HG03521 (cell line): ENCODE measurements around the gene OPHN1.
"Not testable (repeated sequence)": the region's sequence is repeated elsewhere in the genome, so short reads cannot be mapped to it uniquely, and the experiment has no call there.

Experiments used
- ATAC-seq: cut with Tn5 transposase; IDR thresholded peaks from one replicate; pipeline ENCODE4 v1.9.1; 2021; ENCODE audit warnings: mild to moderate bottlenecking, moderate library complexity; ENCODE audit not compliant: unreplicated experiment

The OPHN1 gene

GRCh38 chrX:68083510-68083909, 349.8 kb downstream of the OPHN1 start:
- ATAC-seq, result no peak

- no peak for ATAC-seq
Measured at GRCh38 chrX:68079961-68080360, 353.3 kb downstream of the OPHN1 start.

- ATAC-seq, result not testable (repeated sequence)
Measured at GRCh38 chrX:68078801-68079200, 354.5 kb downstream of the OPHN1 start.

GRCh38 chrX:68077378-68077777, 355.9 kb downstream of the OPHN1 start:
- ATAC-seq, result no peak

- ATAC-seq, result no peak
Measured at GRCh38 chrX:68072041-68072440, 361.3 kb downstream of the OPHN1 start.

- ATAC-seq, result not testable (repeated sequence)
Measured at GRCh38 chrX:68070119-68070518, 363.2 kb downstream of the OPHN1 start.

GRCh38 chrX:68061206-68061535, 372.1 kb downstream of the OPHN1 start:
- ATAC-seq, result no peak

GRCh38 chrX:68060506-68061205, 372.6 kb downstream of the OPHN1 start:
- ATAC-seq, result no peak

GRCh38 chrX:68059469-68059868, 373.8 kb downstream of the OPHN1 start:
- no peak for ATAC-seq

- ATAC-seq, result no peak
Measured at GRCh38 chrX:68049466-68049865, 383.8 kb downstream of the OPHN1 start.

GRCh38 chrX:68048774-68049173, 384.5 kb downstream of the OPHN1 start:
- ATAC-seq, result no peak

GRCh38 chrX:68045008-68045577, 388.2 kb downstream of the OPHN1 start:
- ATAC-seq, result no peak

GRCh38 chrX:68043713-68044438, 389.4 kb downstream of the OPHN1 start:
- ATAC-seq, result no peak

- no peak for ATAC-seq
Measured at GRCh38 chrX:68041110-68041509, 392.2 kb downstream of the OPHN1 start.

- ATAC-seq, result no peak
Measured at GRCh38 chrX:68018248-68019203, 414.8 kb downstream of the OPHN1 start.

- no peak for ATAC-seq
Measured at GRCh38 chrX:67998540-67998939, 434.8 kb downstream of the OPHN1 start.
